HEK293T (cell line): Measurements from ENCODE around the gene RTP5.

ENCODE experiments used
- CTCF ChIA-PET: fragments of 350-600 bp; formaldehyde crosslinking; extraction: SDS; loops from one replicate; lab custom pipeline; 2021; ENCODE audit warnings: antibody characterized with exemption, inconsistent platforms; lab: Yijun Ruan, JAX
- POLR2A ChIA-PET: fragments of 350-600 bp; formaldehyde crosslinking; extraction: SDS; loops from one replicate; lab custom pipeline; 2020; ENCODE audit warnings: antibody characterized with exemption, inconsistent platforms; lab: Yijun Ruan, JAX
- DNase-seq: peaks from one replicate; pipeline ENCODE4 v3.0.0; 2012; ENCODE audit warnings: mixed read lengths; ENCODE audit errors: extremely low spot score
- ARNT ChIP-seq: fragments of 450-650 bp; IDR thresholded peaks from 2 replicates; pipeline ENCODE4 v1.6.1; 2017; ENCODE audit warnings: mild to moderate bottlenecking
- BHLHE40 ChIP-seq: fragments of 450-650 bp; IDR thresholded peaks from 2 replicates; pipeline ENCODE4 v1.6.1; 2016; ENCODE audit warnings: mild to moderate bottlenecking, moderate library complexity, borderline replicate concordance
- CTBP1 ChIP-seq: fragments of 450-650 bp; IDR thresholded peaks from 2 replicates; pipeline ENCODE4 v1.6.1; 2016; ENCODE audit warnings: borderline replicate concordance
- ELF4 ChIP-seq: fragments of 450-650 bp; IDR thresholded peaks from 2 replicates; pipeline ENCODE4 v1.6.1; 2017; ENCODE audit warnings: antibody characterized with exemption
- FOXA1 ChIP-seq: fragments of 450-650 bp; IDR thresholded peaks from 2 replicates; pipeline ENCODE4 v1.6.1; 2016; ENCODE audit warnings: mild to moderate bottlenecking
- FOXK2 ChIP-seq: fragments of 450-650 bp; IDR thresholded peaks from 2 replicates; pipeline ENCODE4 v1.6.1; 2016; ENCODE audit warnings: mild to moderate bottlenecking
- FOXM1 ChIP-seq: fragments of 450-650 bp; IDR thresholded peaks from 2 replicates; pipeline ENCODE4 v1.6.1; 2017; ENCODE audit warnings: mild to moderate bottlenecking, borderline replicate concordance
- HDGF ChIP-seq: fragments of 450-650 bp; IDR thresholded peaks from 2 replicates; pipeline ENCODE4 v1.6.1; 2017; ENCODE audit warnings: antibody characterized with exemption, borderline replicate concordance
- L3MBTL2 ChIP-seq: fragments of 450-650 bp; conservative IDR thresholded peaks from 2 replicates; pipeline ENCODE4 v1.6.1; 2016; ENCODE audit warnings: mild to moderate bottlenecking
- LEF1 ChIP-seq: fragments of 450-650 bp; IDR thresholded peaks from 2 replicates; pipeline ENCODE4 v1.6.1; 2017; ENCODE audit warnings: mild to moderate bottlenecking, borderline replicate concordance
- NFRKB ChIP-seq: fragments of 450-650 bp; IDR thresholded peaks from 2 replicates; pipeline ENCODE4 v1.6.1; 2016; ENCODE audit warnings: mild to moderate bottlenecking, moderate library complexity
- SP1 ChIP-seq: fragments of 450-650 bp; IDR thresholded peaks from 2 replicates; pipeline ENCODE4 v1.6.1; 2017
- SUZ12 ChIP-seq: fragments of 450-650 bp; IDR thresholded peaks from 2 replicates; pipeline ENCODE4 v1.6.1; 2016; ENCODE audit warnings: mild to moderate bottlenecking
- TARDBP ChIP-seq: fragments of 450-650 bp; IDR thresholded peaks from 2 replicates; pipeline ENCODE4 v1.6.1; 2016
- ZNF384 ChIP-seq: fragments of 450-650 bp; IDR thresholded peaks from 2 replicates; pipeline ENCODE4 v1.6.1; 2016
- TF ChIP-seq, protein P1 (sequence below): fragments of 450-650 bp; IDR thresholded peaks from 2 replicates; pipeline ENCODE4 v1.6.1; 2016

Gene RTP5

DNA sequence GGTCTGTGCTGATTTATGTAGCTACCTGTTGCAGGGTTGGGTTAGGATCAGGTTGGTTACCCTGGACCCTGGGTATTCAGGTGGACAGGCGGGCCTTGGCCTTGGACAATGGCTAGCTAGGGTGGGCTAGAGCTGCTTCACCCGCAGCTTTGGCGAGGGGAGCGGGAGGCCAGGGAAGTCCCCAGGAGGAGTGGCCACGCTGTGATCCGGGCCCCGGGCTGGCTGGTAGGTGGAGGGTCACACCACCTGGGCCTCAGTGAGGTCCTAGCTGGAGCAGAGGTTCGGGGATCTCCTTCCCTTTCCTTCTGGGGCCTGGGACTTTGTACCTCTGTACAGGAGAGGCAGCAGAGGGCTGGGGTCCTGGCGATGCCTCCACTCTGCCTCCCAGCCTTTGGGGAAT is 9.8 kb downstream of the RTP5 start:
- POLR2A ChIA-PET, result interaction anchor here (0.9 to 2.1 kb wide), 2 partner anchors 177 to 193 kb away, joined by 3 to 6 read pairs; partner anchors contain the start of genes DTYMK and ING5
- CTCF ChIA-PET, result interaction anchor here (0.8 kb wide), 1 partner anchor 57 kb away, joined by 3 read pairs; no protein-coding TSS in a partner anchor
- TF ChIP-seq TARDBP, result no peak
- TF ChIP-seq ARNT, result no peak
- no peak for TF ChIP-seq ZNF384
- TF ChIP-seq FOXA1, result no peak
- no peak for TF ChIP-seq SUZ12
- no peak for TF ChIP-seq L3MBTL2
- no peak for TF ChIP-seq CTBP1
- TF ChIP-seq BHLHE40, result no peak
- TF ChIP-seq LEF1, result no peak
- TF ChIP-seq, protein P1, sequence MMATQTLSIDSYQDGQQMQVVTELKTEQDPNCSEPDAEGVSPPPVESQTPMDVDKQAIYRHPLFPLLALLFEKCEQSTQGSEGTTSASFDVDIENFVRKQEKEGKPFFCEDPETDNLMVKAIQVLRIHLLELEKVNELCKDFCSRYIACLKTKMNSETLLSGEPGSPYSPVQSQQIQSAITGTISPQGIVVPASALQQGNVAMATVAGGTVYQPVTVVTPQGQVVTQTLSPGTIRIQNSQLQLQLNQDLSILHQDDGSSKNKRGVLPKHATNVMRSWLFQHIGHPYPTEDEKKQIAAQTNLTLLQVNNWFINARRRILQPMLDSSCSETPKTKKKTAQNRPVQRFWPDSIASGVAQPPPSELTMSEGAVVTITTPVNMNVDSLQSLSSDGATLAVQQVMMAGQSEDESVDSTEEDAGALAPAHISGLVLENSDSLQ, result no peak
- TF ChIP-seq FOXM1, result no peak
- DNase-seq, result no peak

DNA sequence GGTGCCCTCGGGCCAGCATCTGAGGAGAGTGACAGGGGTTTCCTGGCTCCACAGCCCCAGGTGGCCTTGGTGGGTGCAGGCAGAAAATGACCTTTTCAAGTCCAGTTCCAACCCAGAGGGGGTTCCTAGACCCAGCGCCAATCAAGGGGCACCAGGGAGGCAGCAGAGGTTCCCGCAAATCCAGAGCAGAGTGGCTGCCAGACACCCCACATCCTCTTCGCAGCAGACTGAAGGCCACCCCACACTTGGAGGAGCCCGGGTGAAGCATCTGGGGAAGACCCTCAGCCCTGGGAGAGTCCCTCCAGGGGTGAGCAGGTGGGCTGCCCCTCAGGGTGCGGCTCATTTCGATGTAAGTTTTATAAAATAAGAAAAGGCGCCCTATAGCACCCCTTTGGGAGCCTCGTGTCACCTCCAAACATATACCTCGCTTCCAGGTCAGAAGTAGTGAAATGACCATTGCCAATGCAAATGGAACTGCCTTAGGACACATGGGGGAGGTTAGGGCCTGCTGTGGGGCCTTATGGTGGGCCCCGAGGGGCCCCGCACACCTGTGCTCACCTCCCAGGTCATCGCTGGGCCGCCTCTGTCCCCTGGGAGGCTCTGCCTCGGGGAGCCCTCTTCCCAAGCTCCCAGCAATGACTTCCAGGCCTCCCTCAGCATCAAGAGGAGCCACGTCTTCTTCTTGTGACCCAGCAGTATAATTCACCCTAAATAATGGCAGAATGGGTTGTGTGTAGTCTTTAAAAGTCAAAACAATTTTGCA is 11.0 kb downstream of the RTP5 start:
- CTCF ChIA-PET, result no interaction called here
- POLR2A ChIA-PET, result interaction anchor here (0.9 kb wide), 1 partner anchor 179 kb away, joined by 3 read pairs; the partner anchor contains the start of gene ING5

DNA sequence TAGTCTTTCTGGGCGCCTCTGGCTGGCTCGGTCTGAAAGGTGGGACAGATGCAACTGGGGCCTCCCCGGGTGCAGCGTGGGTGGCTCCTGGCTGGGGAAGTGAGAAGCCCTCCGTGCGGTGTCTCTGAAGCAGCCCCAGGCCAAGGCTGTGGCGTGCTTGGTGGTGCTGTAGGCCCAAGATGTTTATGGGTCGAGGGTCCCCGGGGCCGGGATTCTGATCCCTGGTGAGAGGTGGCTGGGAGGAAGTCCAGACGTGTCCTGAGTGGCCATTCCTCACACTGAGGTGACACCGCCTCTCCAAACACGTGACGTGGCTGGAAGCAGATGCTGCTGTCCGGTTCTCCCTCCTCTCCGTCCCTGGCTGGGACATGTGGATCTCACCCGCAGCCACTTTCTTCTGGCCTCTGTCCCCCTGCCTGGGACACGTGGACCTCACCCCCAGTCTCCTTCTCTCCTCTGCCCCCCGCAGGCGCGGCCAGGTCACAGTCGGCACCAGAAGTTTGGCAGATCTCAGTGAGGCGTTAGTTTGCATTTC is 12.6 kb downstream of the RTP5 start:
- POLR2A ChIA-PET, result no interaction called here
- TF ChIP-seq NFRKB (no peak), BHLHE40 (no peak), SP1 (no peak), FOXA1 (no peak), L3MBTL2 (no peak), FOXM1 (no peak), ARNT (no peak), FOXK2 (no peak), ELF4 (no peak), SUZ12 (no peak), ZNF384 (no peak), LEF1 (no peak), TARDBP (no peak), CTBP1 (no peak)
- TF ChIP-seq, protein P1, result no peak
- CTCF ChIA-PET, result no interaction called here
- DNase-seq, result no peak

More for the DNA sequence above, 11.0 kb downstream of the RTP5 start:
- no peak for DNase-seq
- TF ChIP-seq TARDBP (no peak), ELF4 (no peak), FOXK2 (no peak), SUZ12 (no peak), FOXM1 (no peak), SP1 (no peak), FOXA1 (no peak), CTBP1 (no peak)

DNA sequence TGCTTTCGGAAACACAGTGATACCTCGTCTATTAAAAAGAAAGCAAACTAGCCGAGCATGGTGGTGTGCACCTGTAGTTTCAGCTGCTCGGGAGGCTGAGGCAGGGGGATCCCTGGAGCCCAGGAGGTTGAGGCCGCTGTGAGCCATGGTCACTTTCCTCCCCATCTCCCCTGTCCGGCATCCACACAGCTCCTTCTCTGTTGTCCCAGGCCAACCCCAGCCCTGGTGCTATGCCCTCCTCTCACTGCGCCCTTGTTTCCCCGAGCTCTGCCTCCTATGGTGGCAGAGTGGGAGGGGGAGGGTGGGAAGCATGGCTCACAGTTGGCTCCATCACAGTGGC is 15.4 kb downstream of the RTP5 start:
- TF ChIP-seq LEF1, result no peak
- TF ChIP-seq SUZ12, result no peak
- no peak for TF ChIP-seq FOXA1
- no peak for TF ChIP-seq L3MBTL2
- no peak for TF ChIP-seq CTBP1
- TF ChIP-seq FOXK2, result no peak
- TF ChIP-seq, protein P1, result no peak
- TF ChIP-seq BHLHE40, result no peak
- TF ChIP-seq FOXM1, result no peak
- TF ChIP-seq ARNT, result no peak
- TF ChIP-seq ELF4, result no peak
- no peak for TF ChIP-seq TARDBP
- no peak for TF ChIP-seq ZNF384
- TF ChIP-seq NFRKB, result no peak
- TF ChIP-seq HDGF, result no peak
- TF ChIP-seq SP1, result no peak
- ChIA-PET POLR2A (no interaction called here), CTCF (no interaction called here)
- no peak for DNase-seq

DNA sequence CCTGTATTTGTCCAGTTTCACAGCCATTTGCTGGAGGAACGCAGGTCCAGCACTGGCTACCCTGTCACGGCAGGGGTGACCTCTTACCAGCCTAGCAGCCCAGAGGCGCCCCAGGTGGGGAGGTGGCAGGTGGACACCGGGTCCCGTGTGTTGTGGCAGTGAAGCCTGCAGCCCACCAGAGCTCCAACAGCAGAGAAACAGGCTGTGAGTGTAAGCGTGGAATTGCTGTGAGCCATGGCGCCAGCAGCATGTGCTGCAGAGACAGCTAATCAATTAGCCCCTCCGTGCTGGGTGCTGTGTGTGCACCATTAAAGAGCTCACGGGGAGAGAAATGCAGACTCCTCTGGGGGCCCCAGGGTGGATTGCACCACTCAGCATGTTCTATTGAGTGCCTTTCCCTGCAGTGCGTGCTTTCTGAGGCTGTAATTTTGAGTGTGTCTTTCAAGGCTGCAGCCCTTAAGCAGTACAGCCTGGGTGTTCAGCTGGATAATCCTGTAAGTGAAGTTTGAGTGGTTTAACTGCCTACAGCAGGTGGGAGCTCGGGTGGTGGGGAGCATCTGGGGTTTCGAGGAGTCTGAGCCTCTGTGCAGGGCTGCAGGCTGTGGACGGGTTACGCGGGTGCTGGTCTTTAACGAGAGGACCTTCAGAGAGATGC is 15.9 kb downstream of the RTP5 start:
- no peak for DNase-seq
- ChIA-PET CTCF (no interaction called here), POLR2A (no interaction called here)
- TF ChIP-seq SP1 (no peak), FOXM1 (no peak), SUZ12 (no peak), BHLHE40 (no peak), TARDBP (no peak)
- TF ChIP-seq, protein P1, result no peak
